IMR-90 (cell line): ENCODE measurements around the gene TSKU. TPM values are rescaled to one million over a fixed set of nuclear protein-coding genes. Genes with fewer than 3 reads are reported as not detected.

ENCODE experiments used
- ATAC-seq: fragments of 200-7000 bp; cut with Tn5 transposase; 2 replicates; pipeline ENCODE4 v1.9.1; 2020; ENCODE audit warnings: low read depth, mild to moderate bottlenecking, moderate library complexity
- BruUV-seq: library from RNA; stranded (reverse); fragments of 400-500 nt; replicated peaks from 2 replicates; lab custom pipeline; 2021; lab: Mats Ljungman, UMichigan
- CTCF ChIA-PET: fragments of 300-600 bp; formaldehyde crosslinking; extraction: SDS; loops from one replicate; lab custom pipeline; 2021; ENCODE audit warnings: antibody characterized with exemption; lab: Yijun Ruan, JAX
- POLR2A ChIA-PET: fragments of 300-600 bp; sonication (Branson Sonifier 250); formaldehyde crosslinking; loops from one replicate; lab custom pipeline; 2022; ENCODE audit warnings: antibody characterized with exemption; ENCODE audit not compliant: unreplicated experiment; lab: Charles Lee
- DNase-seq: peaks from one replicate; pipeline ENCODE4 v3.0.0; 2013
- H2AFZ ChIP-seq: replicated peaks from 2 replicates; pipeline ENCODE3; 2013; ENCODE audit warnings: low read length, mild to moderate bottlenecking; ENCODE audit not compliant: poor library complexity
- H2AK5ac ChIP-seq: 2 replicates; pipeline ENCODE4 v1.6.1; 2013; ENCODE audit warnings: low read depth, low read length, inconsistent platforms
- H2AK9ac ChIP-seq: replicated peaks from 2 replicates; pipeline ENCODE3; 2013; ENCODE audit warnings: mild to moderate bottlenecking, low read depth, low read length, moderate library complexity; ENCODE audit not compliant: poor library complexity
- H2BK120ac ChIP-seq: 2 replicates; pipeline ENCODE4 v1.6.1; 2013; ENCODE audit warnings: low read depth, low read length, inconsistent platforms
- H2BK15ac ChIP-seq: 3 replicates; pipeline ENCODE4 v1.6.1; 2013; ENCODE audit warnings: low read depth, low read length, inconsistent platforms
- H2BK20ac ChIP-seq: 2 replicates; pipeline ENCODE4 v1.6.1; 2013; ENCODE audit warnings: low read depth, mild to moderate bottlenecking, inconsistent platforms, low read length, moderate library complexity
- H2BK5ac ChIP-seq: 2 replicates; pipeline ENCODE4 v1.6.1; 2013; ENCODE audit warnings: mild to moderate bottlenecking, low read depth, low read length, inconsistent platforms; ENCODE audit not compliant: poor library complexity, severe bottlenecking
- H3K14ac ChIP-seq: replicated peaks from 2 replicates; pipeline ENCODE4 v1.6.1; 2013; ENCODE audit warnings: low read depth, low read length, inconsistent platforms
- H3K18ac ChIP-seq: 2 replicates; pipeline ENCODE4 v1.6.1; 2013; ENCODE audit warnings: low read depth, low read length, control low read depth
- H3K23ac ChIP-seq: 2 replicates; pipeline ENCODE4 v1.6.1; 2013; ENCODE audit warnings: low read depth, low read length, inconsistent platforms
- H3K27ac ChIP-seq: 2 replicates; pipeline ENCODE4 v1.5.1; 2013; ENCODE audit warnings: mild to moderate bottlenecking, control low read depth, low read length; ENCODE audit not compliant: insufficient read depth
- H3K27me3 ChIP-seq: 2 replicates; pipeline ENCODE4 v1.6.1; 2013; ENCODE audit warnings: low read length; ENCODE audit not compliant: control insufficient read depth, insufficient read depth
- H3K36me3 ChIP-seq: 2 replicates; pipeline ENCODE4 v1.6.1; 2013; ENCODE audit warnings: low read length, mixed read lengths; ENCODE audit not compliant: control insufficient read depth, insufficient read depth
- H3K4ac ChIP-seq: 2 replicates; pipeline ENCODE4 v1.6.1; 2013; ENCODE audit warnings: low read depth, low read length, inconsistent platforms
- H3K4me1 ChIP-seq: 2 replicates; pipeline ENCODE4 v1.6.1; 2013; ENCODE audit warnings: low read length, mixed read lengths; ENCODE audit not compliant: control insufficient read depth, insufficient read depth
- H3K4me2 ChIP-seq: 2 replicates; pipeline ENCODE4 v1.6.1; 2013; ENCODE audit warnings: low read depth, mild to moderate bottlenecking, control low read depth, low read length, moderate library complexity
- H3K4me3 ChIP-seq: 2 replicates; pipeline ENCODE4 v1.5.1; 2013; ENCODE audit warnings: low read depth, mild to moderate bottlenecking, control low read depth, low read length, moderate library complexity; ENCODE audit not compliant: insufficient read depth
- H3K56ac ChIP-seq: 2 replicates; pipeline ENCODE4 v1.6.1; 2013; ENCODE audit warnings: low read length, inconsistent platforms; ENCODE audit not compliant: insufficient read depth; ENCODE audit errors: extremely low read depth
- H3K79me1 ChIP-seq, 2 experiments: 2 replicates each; pipeline ENCODE4 v1.6.1; 2013; ENCODE audit warnings: low read length in 2 of 2, inconsistent platforms in 1 of 2, low read depth in 1 of 2
- H3K9ac ChIP-seq: 2 replicates; pipeline ENCODE4 v1.6.1; 2013; ENCODE audit warnings: low read depth, low read length, control low read depth
- H3K9me1 ChIP-seq: 2 replicates; pipeline ENCODE4 v1.6.1; 2013; ENCODE audit warnings: low read length, inconsistent platforms; ENCODE audit not compliant: insufficient read depth
- H3K9me3 ChIP-seq: 2 replicates; pipeline ENCODE4 v1.6.1; 2013; ENCODE audit warnings: low read length; ENCODE audit not compliant: control insufficient read depth, insufficient read depth
- H4K20me1 ChIP-seq: 2 replicates; pipeline ENCODE4 v1.6.1; 2013; ENCODE audit warnings: low read length, inconsistent platforms; ENCODE audit not compliant: insufficient read depth
- H4K5ac ChIP-seq: 2 replicates; pipeline ENCODE4 v1.6.1; 2013; ENCODE audit warnings: mild to moderate bottlenecking, low read depth, low read length, control low read depth
- H4K8ac ChIP-seq, 2 experiments: 2 replicates each; pipeline ENCODE4 v1.6.1; 2013; ENCODE audit warnings: low read depth in 2 of 2, low read length in 2 of 2, control low read depth in 1 of 2, inconsistent platforms in 1 of 2
- H4K91ac ChIP-seq: 2 replicates; pipeline ENCODE4 v1.6.1; 2013; ENCODE audit warnings: low read depth, low read length, inconsistent platforms; ENCODE audit not compliant: insufficient read depth
- BHLHE40 ChIP-seq: fragments of 150-350 bp; IDR thresholded peaks from 2 replicates; pipeline ENCODE4 v1.6.1; 2016; ENCODE audit warnings: mild to moderate bottlenecking, low read depth, low read length
- CEBPB ChIP-seq: IDR thresholded peaks from 2 replicates; pipeline ENCODE4 v1.6.1; 2012; ENCODE audit warnings: low read depth, low read length, improper control_type of control experiment
- CHD1 ChIP-seq: IDR thresholded peaks from 2 replicates; pipeline ENCODE4 v1.6.1; 2012; ENCODE audit warnings: low read depth, low read length, improper control_type of control experiment
- CTCF ChIP-seq: conservative IDR thresholded peaks from 2 replicates; pipeline ENCODE4 v1.5.1; 2012; ENCODE audit warnings: mild to moderate bottlenecking, low read depth, low read length, improper control_type of control experiment
- ELK1 ChIP-seq: fragments of 150-350 bp; IDR thresholded peaks from 2 replicates; pipeline ENCODE4 v1.6.1; 2016; ENCODE audit warnings: low read depth, mild to moderate bottlenecking, low read length, moderate library complexity, borderline replicate concordance
- FOS ChIP-seq: fragments of 150-350 bp; IDR thresholded peaks from 2 replicates; pipeline ENCODE4 v1.6.1; 2016; ENCODE audit warnings: low read depth, low read length
- MAFK ChIP-seq: IDR thresholded peaks from 2 replicates; pipeline ENCODE4 v1.6.1; 2012; ENCODE audit warnings: low read depth, low read length, improper control_type of control experiment
- MAZ ChIP-seq: IDR thresholded peaks from 2 replicates; pipeline ENCODE4 v1.6.1; 2012; ENCODE audit warnings: low read depth, mild to moderate bottlenecking, low read length, improper control_type of control experiment, moderate library complexity, borderline replicate concordance
- MXI1 ChIP-seq: IDR thresholded peaks from 2 replicates; pipeline ENCODE4 v1.6.1; 2012; ENCODE audit warnings: low read depth, mild to moderate bottlenecking, low read length, moderate library complexity, borderline replicate concordance
- NFE2L2 ChIP-seq: fragments of 150-350 bp; IDR thresholded peaks from 2 replicates; pipeline ENCODE4 v1.6.1; 2016; ENCODE audit warnings: low read depth, mild to moderate bottlenecking, low read length
- POLR2A ChIP-seq: IDR thresholded peaks from 2 replicates; pipeline ENCODE4 v1.6.1; 2012; ENCODE audit warnings: mild to moderate bottlenecking, low read depth, low read length
- RFX5 ChIP-seq: IDR thresholded peaks from 2 replicates; pipeline ENCODE4 v1.8.0; 2012; ENCODE audit warnings: low read depth, mild to moderate bottlenecking, low read length, moderate library complexity
- SMC3 ChIP-seq: fragments of 150-350 bp; IDR thresholded peaks from 2 replicates; pipeline ENCODE4 v1.6.1; 2016; ENCODE audit warnings: low read depth, mild to moderate bottlenecking, antibody characterized with exemption, low read length, moderate library complexity
- USF2 ChIP-seq: fragments of 150-350 bp; IDR thresholded peaks from 2 replicates; pipeline ENCODE4 v1.6.1; 2017; ENCODE audit warnings: mild to moderate bottlenecking, antibody characterized with exemption, low read length, low read depth
- WGBS, 2 experiments: methylation state at CpG; one replicate each; pipeline versions ENCODE4 v1.1.5 to v1.1.7; 2013; ENCODE audit warnings: missing lambda C conversion rate in 2 of 2; ENCODE audit not compliant: insufficient read length in 1 of 2; ENCODE audit errors: extremely low coverage in 2 of 2; 5-methylcytosine and 5-hydroxymethylcytosine counted together
- dilution Hi-C: fragments of 300-500 bp; cut with HindIII; formaldehyde crosslinking; loops from one replicate; pipeline ENCODE4 v1.14.3; 2018; ENCODE audit warnings: low sequenced_read_pairs; ENCODE audit not compliant: unreplicated experiment
- in situ Hi-C: fragments of 300-500 bp; cut with MboI; formaldehyde crosslinking; loops from 3 replicates; pipeline ENCODE4 v1.14.3; 2019; ENCODE audit warnings: low sequenced_read_pairs, inconsistent platforms, mixed read lengths
- intact Hi-C: fragments of 100-400 bp; cut with micrococcal nuclease; formaldehyde crosslinking; loops from 2 replicates; pipeline ENCODE4 v1.10.0; 2022
- polyA plus RNA-seq, 3 experiments: library from polyadenylated mRNA; depleted of rRNA; stranded (reverse); fragments of >200 nt; gene quantifications; 2 replicates each; pipeline ENCODE4 v1.2.3, GENCODE V29; 2012; ENCODE audit warnings: low replicate concordance in 1 of 3
- total RNA-seq: library from RNA; depleted of rRNA; stranded (reverse); fragments of >200 nt; gene quantifications from 2 replicates; pipeline ENCODE4 v1.2.3, GENCODE V29; 2012

Gene TSKU
- total and polyA plus RNA-seq, 2 of the 4 experiments (the other 2 are of a cell fraction), result 6.8 to 26.6 TPM

- Histone ChIP-seq H2BK5ac (no peak overlapping the region), H4K20me1 (no peaks in the 10 kb centered on the region; the same call in 1 of the 2 replicates), H3K23ac (no peak overlapping the region), H2BK15ac (no peak overlapping the region), H3K9ac (no peak overlapping the region), H2AK5ac (no peak overlapping the region), H3K4me1 (peaks cover 6% of the 10 kb centered on the region; the same call in 1 of the 2 replicates), H2AK9ac (no peak overlapping the region), H4K91ac (no peak overlapping the region), H3K79me1 (no peaks in the 10 kb centered on the region), H4K8ac (no peak overlapping the region), H3K18ac (no peak overlapping the region), H3K56ac (no peak overlapping the region), H3K9me3 (no peaks in the 10 kb centered on the region), H3K14ac (no peak overlapping the region), H3K27me3 (peaks cover 25% of the 10 kb centered on the region), H3K4me2 (no peak overlapping the region), H2BK20ac (no peak overlapping the region), H4K5ac (no peak overlapping the region), H3K4me3 (no peak overlapping the region), H3K4ac (no peak overlapping the region), H3K36me3 (no peaks in the 10 kb centered on the region), H2BK120ac (no peak overlapping the region), H3K9me1 (no peaks in the 10 kb centered on the region), H3K27ac (no peak overlapping the region), H2AFZ (no peak overlapping the region)
- in situ Hi-C loops, result loop anchor here (25.0 kb wide), 1 partner anchor 289 kb away; the partner anchor contains the start of gene B3GNT6
- dilution Hi-C loops, result no loop called here
- BruUV-seq, result no TSS peak
- ATAC-seq, result no peak
- DNase-seq, result no peak
- intact Hi-C loops, result no loop called here
- WGBS, 2 experiments, result 100% methylated on average over 3 of the region's 13 CpGs; no CpG with 5 or more reads in 1 of the 2 experiments
- CTCF ChIA-PET, result no interaction called here
- POLR2A ChIA-PET, result no interaction called here
- TF ChIP-seq POLR2A (no peak), SMC3 (no peak), MAFK (no peak), CHD1 (no peak), ELK1 (no peak), MXI1 (no peak), NFE2L2 (no peak), MAZ (no peak), RFX5 (no peak), CTCF (no peak), FOS (no peak), CEBPB (no peak), BHLHE40 (no peak), USF2 (no peak)
Observed at GRCh38 chr11:76747915-76748860, 35.0 kb upstream of the TSKU start.
